ENCODE data around the gene MBD4. TPM values are rescaled to one million over a fixed set of nuclear protein-coding genes. Genes with fewer than 3 reads are reported as not detected.

The MBD4 gene
- polyA plus RNA-seq, 2 of the 4 experiments (the other 2 are of a cell fraction), result 32.7 to 49.7 TPM

- Histone ChIP-seq H3K4me3 (no peak overlapping the region), H3K9me3 (no peaks in the 10 kb centered on the region), H3K4me2 (no peak overlapping the region), H3K27ac (peak overlapping the region; percentile 5 to 68; a peak in 2 of 6 replicates), H3K4me1 (peaks cover 46% of the 10 kb centered on the region)
- TF ChIP-seq ZFP36 (IDR thresholded peaks at IDR 0.05; ENCODE audit: borderline replicate concordance, partially characterized antibody), result no peak
- TF ChIP-seq ATOH8 (CRISPR knock-in tag; IDR thresholded peaks at IDR 0.05; ENCODE audit: low read depth), result no peak
- no peak for TF ChIP-seq HOXB13 (CRISPR knock-in tag; IDR thresholded peaks at IDR 0.05; ENCODE audit: low read depth)
- no peak for TF ChIP-seq RARB (CRISPR knock-in tag; IDR thresholded peaks at IDR 0.05)
- TF ChIP-seq POLR2A (IDR thresholded peaks at IDR 0.05; ENCODE audit: low read length), result no peak
- ATAC-seq, result no peak
- POLR2A ChIA-PET, result no interaction called here
- no peak for DNase-seq (ENCODE audit: low read depth in 1 of 2, low spot score in 1 of 2)
- WGBS (ENCODE audit: missing lambda C conversion rate), result 59% methylated on average over 1 of the region's 1 CpG
- CTCF ChIA-PET, result interaction anchor here (1.5 kb wide), 2 partner anchors 22 to 34 kb away, joined by 4 read pairs; partner anchors contain the start of genes IFT122 and MBD4
- no peak for FAIRE-seq
Observed at GRCh38 chr3:129417326-129417725, 22.4 kb downstream of the MBD4 start.

- no peak for FAIRE-seq
- ChIA-PET CTCF (interaction anchor here (0.5 kb wide), 1 partner anchor 10 kb away, joined by 3 read pairs; no protein-coding TSS in a partner anchor), POLR2A (no interaction called here)
- Histone ChIP-seq H3K4me3 (no peak overlapping the region), H3K4me2 (no peak overlapping the region), H3K9me3 (no peaks in the 10 kb centered on the region), H3K27ac (peak overlapping the region; percentile 93 to 94; a peak in 4 of 6 replicates), H3K4me1 (peaks cover 52% of the 10 kb centered on the region)
- DNase-seq (ENCODE audit: low read depth in 1 of 2, low spot score in 1 of 2), result no peak
- 85% methylated on average over 4 of the region's 4 CpGs for WGBS (ENCODE audit: missing lambda C conversion rate)
- no peak for TF ChIP-seq POLR2A (IDR thresholded peaks at IDR 0.05; ENCODE audit: low read length)
- no peak for TF ChIP-seq USF2 (IDR thresholded peaks at IDR 0.05)
- no peak for TF ChIP-seq HMGXB4 (CRISPR knock-in tag; IDR thresholded peaks at IDR 0.05; ENCODE audit: borderline replicate concordance)
- TF ChIP-seq HES2 (IDR thresholded peaks at IDR 0.05), result no peak
- TF ChIP-seq ZC3H11A (IDR thresholded peaks at IDR 0.05), result no peak
- no peak for TF ChIP-seq JUNB (IDR thresholded peaks at IDR 0.05)
- TF ChIP-seq TP53 (CRISPR knock-in tag; IDR thresholded peaks at IDR 0.05), result no peak
- TF ChIP-seq BCL3 (IDR thresholded peaks at IDR 0.05), result no peak
- ATAC-seq, result no peak
Observed at GRCh38 chr3:129416415-129416814, 23.3 kb downstream of the MBD4 start.

- ChIA-PET CTCF (no interaction called here), POLR2A (no interaction called here)
- no peak for FAIRE-seq
- H3K4me2 ChIP-seq, result no peak overlapping the region
- H3K4me3 ChIP-seq, result no peak overlapping the region
- H3K27ac ChIP-seq, result peak overlapping the region; percentile 93 to 94
- ATAC-seq, result no peak
- 87% methylated on average over 6 of the region's 6 CpGs for WGBS (ENCODE audit: missing lambda C conversion rate)
- DNase-seq (ENCODE audit: low read depth in 1 of 2, low spot score in 1 of 2), result no peak
- H3K9me3 ChIP-seq, result no peaks in the 10 kb centered on the region
- peaks cover 52% of the 10 kb centered on the region for H3K4me1 ChIP-seq
- no peak for TF ChIP-seq KDM5A (IDR thresholded peaks at IDR 0.05)
- no peak for TF ChIP-seq HMGXB4 (CRISPR knock-in tag; IDR thresholded peaks at IDR 0.05; ENCODE audit: borderline replicate concordance)
- TF ChIP-seq EHMT2 (IDR thresholded peaks at IDR 0.05; ENCODE audit: low read depth), result no peak
- no peak for TF ChIP-seq EP300 (IDR thresholded peaks at IDR 0.05)
- no peak for TF ChIP-seq PHF8 (IDR thresholded peaks at IDR 0.05; ENCODE audit: borderline replicate concordance, low read depth)
- TF ChIP-seq ZFP36 (IDR thresholded peaks at IDR 0.05; ENCODE audit: borderline replicate concordance, partially characterized antibody), result no peak
- no peak for TF ChIP-seq MAX (IDR thresholded peaks at IDR 0.05)
- no peak for TF ChIP-seq FOXS1 (CRISPR knock-in tag; IDR thresholded peaks at IDR 0.05)
- no peak for TF ChIP-seq ZC3H11A (IDR thresholded peaks at IDR 0.05)
- no peak for TF ChIP-seq POLR2A (IDR thresholded peaks at IDR 0.05; ENCODE audit: low read length)
- TF ChIP-seq MYC (IDR thresholded peaks at IDR 0.05; ENCODE audit: borderline replicate concordance, low read length), result no peak
- TF ChIP-seq MAZ (IDR thresholded peaks at IDR 0.05; ENCODE audit: borderline replicate concordance, low read depth, low read length), result no peak
- no peak for TF ChIP-seq FOSL2 (IDR thresholded peaks at IDR 0.05)
- no peak for TF ChIP-seq FOSL2 (CRISPR knock-in tag; IDR thresholded peaks at IDR 0.05)
Observed at GRCh38 chr3:129415830-129416229, 23.9 kb downstream of the MBD4 start.

Measured in A549 (cell line).